Glutamatergic neuron (in vitro differentiated cells): ENCODE data around the gene IFITM1. TPM values are rescaled to one million over a fixed set of nuclear protein-coding genes. Genes with fewer than 3 reads are reported as not detected.

ENCODE experiments used
- DNase-seq: peaks from one replicate; pipeline ENCODE4 v3.0.0; 2022
- H3K27ac Mint-ChIP-seq: one replicate; pipeline ENCODE4 v1.8.0; 2020; ENCODE audit warnings: mild to moderate bottlenecking, mixed read lengths, inconsistent platforms; ENCODE audit not compliant: unreplicated experiment
- H3K27me3 Mint-ChIP-seq: one replicate; pipeline ENCODE4 v1.8.0; 2020; ENCODE audit warnings: mild to moderate bottlenecking, moderate library complexity, mixed read lengths, inconsistent platforms; ENCODE audit not compliant: unreplicated experiment
- H3K36me3 Mint-ChIP-seq: one replicate; pipeline ENCODE4 v1.8.0; 2020; ENCODE audit warnings: mild to moderate bottlenecking, mixed read lengths, inconsistent platforms; ENCODE audit not compliant: unreplicated experiment
- H3K4me1 Mint-ChIP-seq: one replicate; pipeline ENCODE4 v1.8.0; 2020; ENCODE audit warnings: mild to moderate bottlenecking, low read depth, mixed read lengths, inconsistent platforms; ENCODE audit not compliant: unreplicated experiment
- H3K4me3 Mint-ChIP-seq: one replicate; pipeline ENCODE4 v1.8.0; 2020; ENCODE audit warnings: mild to moderate bottlenecking, mixed read lengths, inconsistent platforms; ENCODE audit not compliant: unreplicated experiment
- H3K9me3 Mint-ChIP-seq: one replicate; pipeline ENCODE4 v1.8.0; 2020; ENCODE audit warnings: mild to moderate bottlenecking, moderate library complexity, mixed read lengths, inconsistent platforms; ENCODE audit not compliant: unreplicated experiment
- total RNA-seq: library from RNA; stranded (reverse); fragmentation: NEBNext Ultra II Directional; extraction: Animal tissue kit (Norgen Biotek cat#: 25700); gene quantifications from one replicate; pipeline ENCODE4 v1.2.1, GENCODE V29; 2021; ENCODE audit not compliant: unreplicated experiment
- TF ChIP-seq, protein P1 (sequence below): fragments of 200-600 bp; sonication (generic); IDR thresholded peaks from one replicate; pipeline ENCODE4 v1.5.0; 2021; ENCODE audit not compliant: partially characterized antibody, unreplicated experiment

Gene IFITM1
- total RNA-seq, 1 donor from 2014 or later: 2.6 TPM

- Mint-ChIP-seq H3K36me3 (no peaks in the 10 kb centered on the region), H3K9me3 (peaks cover 6% of the 10 kb centered on the region), H3K4me3 (no peak overlapping the region), H3K4me1 (no peaks in the 10 kb centered on the region), H3K27me3 (peaks cover 3% of the 10 kb centered on the region), H3K27ac (no peak overlapping the region)
- TF ChIP-seq, protein P1, sequence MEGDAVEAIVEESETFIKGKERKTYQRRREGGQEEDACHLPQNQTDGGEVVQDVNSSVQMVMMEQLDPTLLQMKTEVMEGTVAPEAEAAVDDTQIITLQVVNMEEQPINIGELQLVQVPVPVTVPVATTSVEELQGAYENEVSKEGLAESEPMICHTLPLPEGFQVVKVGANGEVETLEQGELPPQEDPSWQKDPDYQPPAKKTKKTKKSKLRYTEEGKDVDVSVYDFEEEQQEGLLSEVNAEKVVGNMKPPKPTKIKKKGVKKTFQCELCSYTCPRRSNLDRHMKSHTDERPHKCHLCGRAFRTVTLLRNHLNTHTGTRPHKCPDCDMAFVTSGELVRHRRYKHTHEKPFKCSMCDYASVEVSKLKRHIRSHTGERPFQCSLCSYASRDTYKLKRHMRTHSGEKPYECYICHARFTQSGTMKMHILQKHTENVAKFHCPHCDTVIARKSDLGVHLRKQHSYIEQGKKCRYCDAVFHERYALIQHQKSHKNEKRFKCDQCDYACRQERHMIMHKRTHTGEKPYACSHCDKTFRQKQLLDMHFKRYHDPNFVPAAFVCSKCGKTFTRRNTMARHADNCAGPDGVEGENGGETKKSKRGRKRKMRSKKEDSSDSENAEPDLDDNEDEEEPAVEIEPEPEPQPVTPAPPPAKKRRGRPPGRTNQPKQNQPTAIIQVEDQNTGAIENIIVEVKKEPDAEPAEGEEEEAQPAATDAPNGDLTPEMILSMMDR: no peak
- no peak for DNase-seq
These were observed 36.9 kb downstream of the IFITM1 start for GRCh38 chr11:350723-351255.

DNA sequence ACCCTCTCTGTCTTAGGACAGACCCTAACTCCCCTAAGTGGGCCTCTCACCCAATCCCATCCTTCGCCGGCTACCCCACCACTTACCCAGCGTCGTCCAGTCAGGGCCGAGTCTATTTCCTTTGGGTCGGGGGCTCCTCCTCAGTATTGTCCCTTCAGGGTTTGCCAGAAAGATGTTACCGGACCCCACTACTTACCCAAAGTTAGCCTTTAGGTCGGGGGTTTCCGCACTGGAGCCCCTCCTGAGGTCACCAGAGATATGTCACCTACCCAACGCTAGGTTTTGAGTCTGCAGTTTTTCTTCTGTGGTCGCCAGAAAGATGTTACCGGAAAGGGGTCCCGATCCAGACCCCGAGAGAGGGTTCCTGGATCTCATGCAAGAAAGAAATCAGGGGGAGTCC lies 37.6 kb downstream of the IFITM1 start:
- DNase-seq: no peak
- TF ChIP-seq, protein P1: no peak
- Mint-ChIP-seq H3K27ac (no peak overlapping the region), H3K9me3 (peaks cover 6% of the 10 kb centered on the region), H3K27me3 (peaks cover 3% of the 10 kb centered on the region), H3K36me3 (no peaks in the 10 kb centered on the region), H3K4me1 (no peaks in the 10 kb centered on the region), H3K4me3 (no peak overlapping the region)

- no peak for DNase-seq
- H3K4me1 Mint-ChIP-seq: no peaks in the 10 kb centered on the region
- H3K4me3 Mint-ChIP-seq: no peak overlapping the region
- TF ChIP-seq, protein P1: no peak
- H3K9me3 Mint-ChIP-seq: peaks cover 6% of the 10 kb centered on the region
- H3K27ac Mint-ChIP-seq: no peak overlapping the region
- H3K36me3 Mint-ChIP-seq: no peaks in the 10 kb centered on the region
- H3K27me3 Mint-ChIP-seq: peaks cover 3% of the 10 kb centered on the region
These were observed 38.7 kb downstream of the IFITM1 start for GRCh38 chr11:352456-353031.

DNA sequence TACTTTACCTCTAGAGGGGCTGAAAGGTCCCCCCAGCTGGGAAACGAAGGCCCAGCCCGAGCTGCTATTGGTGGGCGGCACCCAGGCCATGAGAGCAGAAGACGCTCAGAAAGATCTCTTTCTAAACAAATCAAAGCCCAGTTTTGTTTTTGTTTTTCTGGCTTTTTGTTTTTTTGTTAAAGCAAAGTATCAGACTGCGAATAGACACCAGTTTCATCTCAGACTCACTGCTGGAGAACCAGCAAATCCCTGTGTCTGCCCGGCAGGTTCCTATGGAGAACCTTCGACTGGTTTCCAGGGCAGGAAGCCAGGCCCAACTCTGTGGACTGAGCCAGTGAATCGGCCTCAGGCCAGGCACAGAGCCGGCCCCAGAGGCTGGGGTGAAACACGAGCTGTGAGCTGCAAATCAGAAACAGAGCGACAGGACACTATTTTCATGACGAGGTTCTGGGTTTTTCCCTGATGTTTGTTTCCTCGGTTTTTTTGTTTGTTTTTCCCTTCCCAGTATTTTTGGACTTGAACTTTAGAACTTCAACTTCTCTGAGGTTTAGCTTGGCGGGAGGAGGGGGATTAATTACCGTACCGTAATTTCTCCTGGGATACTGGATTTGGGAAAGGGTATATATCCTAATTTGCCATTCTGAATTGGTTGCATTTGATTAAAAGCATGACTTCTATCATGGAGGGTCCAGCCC lies 39.5 kb downstream of the IFITM1 start:
- Mint-ChIP-seq H3K9me3 (peaks cover 6% of the 10 kb centered on the region), H3K4me3 (peak overlapping the region; percentile 25), H3K27me3 (peaks cover 3% of the 10 kb centered on the region), H3K36me3 (no peaks in the 10 kb centered on the region), H3K27ac (no peak overlapping the region), H3K4me1 (no peaks in the 10 kb centered on the region)
- no peak for DNase-seq
- TF ChIP-seq, protein P1: no peak
